ENCODE measurements around the gene KCNMA1. TPM values are rescaled to one million over a fixed set of nuclear protein-coding genes. Genes with fewer than 3 reads are reported as not detected.

Gene KCNMA1
- total RNA-seq, 2 experiments from 2014 or later, result 0.55 to 1.5 TPM

- H3K9me3 Mint-ChIP-seq (ENCODE audit: low read depth), result no peaks in the 10 kb centered on the region
- ATAC-seq (no peak), DNase-seq (no peak)
- H3K27ac Mint-ChIP-seq, result no peak overlapping the region
- H3K27me3 Mint-ChIP-seq, result peaks cover 13% of the 10 kb centered on the region
- H3K36me3 Mint-ChIP-seq, result no peaks in the 10 kb centered on the region
- no peak overlapping the region for H3K4me3 Mint-ChIP-seq
- H3K4me1 Mint-ChIP-seq, result peaks cover 5% of the 10 kb centered on the region
- CTCF ChIA-PET, result interaction anchor here (0.7 to 2.2 kb wide), 2 partner anchors 8 to 17 kb away, joined by 3 to 6 read pairs; no protein-coding TSS in a partner anchor
Observed at GRCh38 chr10:77383861-77384553, 253.6 kb downstream of the KCNMA1 start.

GRCh38 chr10:77381750-77382149 lies 255.9 kb downstream of the KCNMA1 start:
- Mint-ChIP-seq H3K27me3 (peaks cover 13% of the 10 kb centered on the region), H3K4me1 (peaks cover 2% of the 10 kb centered on the region)
- CTCF ChIA-PET, result interaction anchor here (2.2 kb wide), 1 partner anchor 10 kb away, joined by 6 read pairs; no protein-coding TSS in a partner anchor

GRCh38 chr10:77380723-77381122 lies 256.9 kb downstream of the KCNMA1 start:
- ATAC-seq (no peak), DNase-seq (no peak)
- Mint-ChIP-seq H3K27me3 (peaks cover 13% of the 10 kb centered on the region), H3K27ac (no peak overlapping the region), H3K36me3 (no peaks in the 10 kb centered on the region), H3K4me1 (no peaks in the 10 kb centered on the region), H3K9me3 (ENCODE audit: low read depth) (no peaks in the 10 kb centered on the region), H3K4me3 (no peak overlapping the region)
- CTCF ChIA-PET, result interaction anchor here (1.2 kb wide), 1 partner anchor 10 kb away, joined by 3 read pairs; no protein-coding TSS in a partner anchor

More at GRCh38 chr10:77381750-77382149, 255.9 kb downstream of the KCNMA1 start:
- Mint-ChIP-seq H3K27ac (no peak overlapping the region), H3K9me3 (ENCODE audit: low read depth) (no peaks in the 10 kb centered on the region), H3K4me3 (no peak overlapping the region), H3K36me3 (no peaks in the 10 kb centered on the region)
- DNase-seq (no peak), ATAC-seq (no peak)

- H3K4me3 Mint-ChIP-seq, result no peak overlapping the region
- H3K4me1 Mint-ChIP-seq, result no peaks in the 10 kb centered on the region
- CTCF ChIA-PET, result interaction anchor here (1.2 kb wide), 1 partner anchor 10 kb away, joined by 3 read pairs; no protein-coding TSS in a partner anchor
- H3K27ac Mint-ChIP-seq, result no peak overlapping the region
- no peaks in the 10 kb centered on the region for H3K9me3 Mint-ChIP-seq (ENCODE audit: low read depth)
- no peak for DNase-seq
- peaks cover 13% of the 10 kb centered on the region for H3K27me3 Mint-ChIP-seq
- H3K36me3 Mint-ChIP-seq, result no peaks in the 10 kb centered on the region
- ATAC-seq, result no peak
Observed at GRCh38 chr10:77380191-77380590, 257.4 kb downstream of the KCNMA1 start.

GRCh38 chr10:77378366-77379349 lies 258.9 kb downstream of the KCNMA1 start:
- CTCF ChIA-PET, result no interaction called here
- H3K4me1 Mint-ChIP-seq, result no peaks in the 10 kb centered on the region
- ATAC-seq, result no peak
- no peak overlapping the region for H3K4me3 Mint-ChIP-seq
- no peaks in the 10 kb centered on the region for H3K36me3 Mint-ChIP-seq
- peaks cover 13% of the 10 kb centered on the region for H3K27me3 Mint-ChIP-seq
- H3K9me3 Mint-ChIP-seq (ENCODE audit: low read depth), result no peaks in the 10 kb centered on the region
- DNase-seq, result no peak
- no peak overlapping the region for H3K27ac Mint-ChIP-seq

GRCh38 chr10:77377678-77378352 lies 259.8 kb downstream of the KCNMA1 start:
- CTCF ChIA-PET, result no interaction called here
- no peaks in the 10 kb centered on the region for H3K36me3 Mint-ChIP-seq
- H3K9me3 Mint-ChIP-seq (ENCODE audit: low read depth), result no peaks in the 10 kb centered on the region
- peaks cover 13% of the 10 kb centered on the region for H3K27me3 Mint-ChIP-seq
- ATAC-seq, result no peak
- no peaks in the 10 kb centered on the region for H3K4me1 Mint-ChIP-seq
- H3K27ac Mint-ChIP-seq, result no peak overlapping the region
- no peak for DNase-seq
- no peak overlapping the region for H3K4me3 Mint-ChIP-seq

- Mint-ChIP-seq H3K4me3 (no peak overlapping the region), H3K4me1 (no peaks in the 10 kb centered on the region), H3K9me3 (ENCODE audit: low read depth) (no peaks in the 10 kb centered on the region), H3K27ac (no peak overlapping the region), H3K36me3 (no peaks in the 10 kb centered on the region), H3K27me3 (peaks cover 13% of the 10 kb centered on the region)
- no peak for DNase-seq
- no peak for ATAC-seq
- CTCF ChIA-PET, result no interaction called here
Observed at GRCh38 chr10:77377034-77377433, 260.6 kb downstream of the KCNMA1 start.

GRCh38 chr10:77374189-77374656 lies 263.4 kb downstream of the KCNMA1 start:
- ATAC-seq (no peak), DNase-seq (no peak)
- H3K4me1 Mint-ChIP-seq, result no peaks in the 10 kb centered on the region
- no peaks in the 10 kb centered on the region for H3K36me3 Mint-ChIP-seq
- CTCF ChIA-PET, result no interaction called here
- no peak overlapping the region for H3K27ac Mint-ChIP-seq
- no peaks in the 10 kb centered on the region for H3K9me3 Mint-ChIP-seq (ENCODE audit: low read depth)
- H3K27me3 Mint-ChIP-seq, result peaks cover 3% of the 10 kb centered on the region
- H3K4me3 Mint-ChIP-seq, result no peak overlapping the region

GRCh38 chr10:77371848-77372799 lies 265.5 kb downstream of the KCNMA1 start:
- CTCF ChIA-PET, result no interaction called here
- Mint-ChIP-seq H3K4me1 (no peaks in the 10 kb centered on the region), H3K27ac (no peak overlapping the region), H3K36me3 (no peaks in the 10 kb centered on the region), H3K27me3 (no peaks in the 10 kb centered on the region), H3K9me3 (ENCODE audit: low read depth) (peaks cover 3% of the 10 kb centered on the region), H3K4me3 (no peak overlapping the region)
- DNase-seq (no peak), ATAC-seq (no peak)

GRCh38 chr10:77371421-77371820 lies 266.2 kb downstream of the KCNMA1 start:
- H3K36me3 Mint-ChIP-seq, result no peaks in the 10 kb centered on the region
- ATAC-seq, result no peak
- H3K9me3 Mint-ChIP-seq (ENCODE audit: low read depth), result peaks cover 3% of the 10 kb centered on the region
- DNase-seq, result no peak
- no peaks in the 10 kb centered on the region for H3K27me3 Mint-ChIP-seq
- H3K4me1 Mint-ChIP-seq, result no peaks in the 10 kb centered on the region
- H3K4me3 Mint-ChIP-seq, result no peak overlapping the region
- no peak overlapping the region for H3K27ac Mint-ChIP-seq
- CTCF ChIA-PET, result no interaction called here

GRCh38 chr10:77368006-77368405 lies 269.6 kb downstream of the KCNMA1 start:
- CTCF ChIA-PET, result no interaction called here
- H3K9me3 Mint-ChIP-seq (ENCODE audit: low read depth), result peaks cover 3% of the 10 kb centered on the region

GRCh38 chr10:77363210-77363609 lies 274.4 kb downstream of the KCNMA1 start:
- H3K4me1 Mint-ChIP-seq, result no peaks in the 10 kb centered on the region
- H3K4me3 Mint-ChIP-seq, result no peak overlapping the region
- no peak for DNase-seq
- ATAC-seq, result no peak
- no peaks in the 10 kb centered on the region for H3K27me3 Mint-ChIP-seq
- no peak overlapping the region for H3K27ac Mint-ChIP-seq
- H3K36me3 Mint-ChIP-seq, result no peaks in the 10 kb centered on the region
- peaks cover 1% of the 10 kb centered on the region for H3K9me3 Mint-ChIP-seq (ENCODE audit: low read depth)
- CTCF ChIA-PET, result no interaction called here

More at GRCh38 chr10:77368006-77368405, 269.6 kb downstream of the KCNMA1 start:
- ATAC-seq (no peak), DNase-seq (no peak)
- Mint-ChIP-seq H3K27ac (no peak overlapping the region), H3K27me3 (no peaks in the 10 kb centered on the region), H3K4me1 (no peaks in the 10 kb centered on the region), H3K36me3 (no peaks in the 10 kb centered on the region), H3K4me3 (no peak overlapping the region)
